Thoracic aorta (tissue), 2 donors: Measurements from ENCODE around the gene SLCO1B3. TPM values are rescaled to one million over a fixed set of nuclear protein-coding genes. Genes with fewer than 3 reads are reported as not detected.

ENCODE experiments used
- ATAC-seq: fragments of 150-250 bp; one replicate; pipeline ENCODE4 v1.8.0; 2017; ENCODE audit warnings: low read depth; ENCODE audit not compliant: insufficient number of reproducible peaks, low FRiP score
- DNase-seq: peaks from one replicate; pipeline ENCODE4 v3.0.0-alpha.2; 2020; ENCODE audit warnings: low spot score
- H3K27ac ChIP-seq, 2 donors: fragments of 200-600 bp; sonication (generic); 1 replicate in 1 of 2; 2 replicates in 1 of 2; pipeline ENCODE4 v1.5.1; 2016; ENCODE audit warnings: mild to moderate bottlenecking in 2 of 2, moderate library complexity in 2 of 2
- H3K27me3 ChIP-seq: fragments of 200-600 bp; sonication (generic); replicated peaks from 2 replicates; pipeline ENCODE4 v1.6.0; 2016; ENCODE audit warnings: mild to moderate bottlenecking; ENCODE audit not compliant: insufficient read depth
- H3K36me3 ChIP-seq: fragments of 200-600 bp; sonication (generic); one replicate; pipeline ENCODE4 v1.5.1; 2016
- H3K4me1 ChIP-seq, 2 donors: fragments of 200-600 bp; sonication (generic); 1 replicate in 1 of 2; 2 replicates in 1 of 2; pipeline versions ENCODE4 v1.5.1 to v1.6.0; 2016; ENCODE audit warnings: low read depth in 2 of 2, mild to moderate bottlenecking in 1 of 2; ENCODE audit not compliant: control insufficient read depth in 1 of 2
- H3K4me3 ChIP-seq: fragments of 200-600 bp; sonication (generic); 2 replicates; pipeline ENCODE4 v1.5.1; 2016; ENCODE audit warnings: mild to moderate bottlenecking
- H3K9me3 ChIP-seq: fragments of 200-600 bp; sonication (generic); 2 replicates; pipeline ENCODE4 v1.5.1; 2016
- total RNA-seq, 2 donors: library from RNA; depleted of rRNA; stranded (reverse); fragments of >200 nt; gene quantifications; one replicate each; pipeline versions ENCODE4 v1.1.0 to v1.2.3, GENCODE V29; 2016
- TF ChIP-seq, protein P1 (sequence below): fragments of 200-600 bp; sonication (generic); IDR thresholded peaks from one replicate; pipeline ENCODE4 v1.5.1; 2019; ENCODE audit warnings: antibody characterized with exemption

Gene SLCO1B3
- total RNA-seq, 2 donors from 2014 or later = not detected

DNA sequence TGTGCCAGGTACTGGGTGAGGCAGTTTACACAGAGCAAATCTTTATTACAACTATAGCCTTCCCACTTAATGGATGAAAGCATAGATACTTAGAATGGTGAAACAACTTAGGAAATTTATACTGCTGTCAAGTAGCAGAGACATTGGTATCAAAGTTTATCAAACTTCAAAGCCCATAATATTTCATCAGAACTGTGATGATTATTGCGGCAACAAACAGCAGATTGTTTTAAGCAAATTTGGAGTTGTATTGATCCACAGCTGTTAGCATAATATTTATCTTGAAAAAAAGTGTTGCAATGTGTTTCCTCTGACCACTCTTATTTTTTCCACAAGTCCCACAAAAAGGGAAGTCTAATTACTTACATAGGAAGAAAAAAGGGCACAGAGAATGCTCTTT, 2.0 kb upstream of the SLCO1B3 start:
- Histone ChIP-seq H3K9me3 (no peaks in the 10 kb centered on the region), H3K4me1 (no peaks in the 10 kb centered on the region), H3K27me3 (no peaks in the 10 kb centered on the region), H3K36me3 (no peaks in the 10 kb centered on the region), H3K27ac (no peak overlapping the region), H3K4me3 (no peak overlapping the region)
- DNase-seq = no peak
- no peak for ATAC-seq
- TF ChIP-seq, protein P1, sequence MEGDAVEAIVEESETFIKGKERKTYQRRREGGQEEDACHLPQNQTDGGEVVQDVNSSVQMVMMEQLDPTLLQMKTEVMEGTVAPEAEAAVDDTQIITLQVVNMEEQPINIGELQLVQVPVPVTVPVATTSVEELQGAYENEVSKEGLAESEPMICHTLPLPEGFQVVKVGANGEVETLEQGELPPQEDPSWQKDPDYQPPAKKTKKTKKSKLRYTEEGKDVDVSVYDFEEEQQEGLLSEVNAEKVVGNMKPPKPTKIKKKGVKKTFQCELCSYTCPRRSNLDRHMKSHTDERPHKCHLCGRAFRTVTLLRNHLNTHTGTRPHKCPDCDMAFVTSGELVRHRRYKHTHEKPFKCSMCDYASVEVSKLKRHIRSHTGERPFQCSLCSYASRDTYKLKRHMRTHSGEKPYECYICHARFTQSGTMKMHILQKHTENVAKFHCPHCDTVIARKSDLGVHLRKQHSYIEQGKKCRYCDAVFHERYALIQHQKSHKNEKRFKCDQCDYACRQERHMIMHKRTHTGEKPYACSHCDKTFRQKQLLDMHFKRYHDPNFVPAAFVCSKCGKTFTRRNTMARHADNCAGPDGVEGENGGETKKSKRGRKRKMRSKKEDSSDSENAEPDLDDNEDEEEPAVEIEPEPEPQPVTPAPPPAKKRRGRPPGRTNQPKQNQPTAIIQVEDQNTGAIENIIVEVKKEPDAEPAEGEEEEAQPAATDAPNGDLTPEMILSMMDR = no peak

DNA sequence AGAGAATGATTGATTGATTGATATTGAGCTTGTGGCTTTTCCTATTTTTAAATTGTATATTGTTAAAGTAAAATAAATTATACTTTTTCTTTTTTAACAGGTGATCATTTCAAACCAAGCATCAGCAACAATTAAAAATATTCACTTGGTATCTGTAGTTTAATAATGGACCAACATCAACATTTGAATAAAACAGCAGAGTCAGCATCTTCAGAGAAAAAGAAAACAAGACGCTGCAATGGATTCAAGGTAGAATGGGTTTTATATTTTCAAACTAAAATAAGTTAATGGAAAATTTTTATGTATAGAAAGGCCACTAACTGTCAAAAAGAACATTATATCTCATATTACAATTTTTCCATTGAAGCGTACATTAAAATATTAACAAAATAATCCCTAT, 5.1 kb downstream of the SLCO1B3 start:
- Histone ChIP-seq H3K4me1 (no peaks in the 10 kb centered on the region), H3K36me3 (no peaks in the 10 kb centered on the region), H3K27ac (no peak overlapping the region), H3K27me3 (no peaks in the 10 kb centered on the region), H3K4me3 (no peak overlapping the region), H3K9me3 (no peaks in the 10 kb centered on the region)
- DNase-seq (no peak), ATAC-seq (no peak)
- TF ChIP-seq, protein P1 = no peak

DNA sequence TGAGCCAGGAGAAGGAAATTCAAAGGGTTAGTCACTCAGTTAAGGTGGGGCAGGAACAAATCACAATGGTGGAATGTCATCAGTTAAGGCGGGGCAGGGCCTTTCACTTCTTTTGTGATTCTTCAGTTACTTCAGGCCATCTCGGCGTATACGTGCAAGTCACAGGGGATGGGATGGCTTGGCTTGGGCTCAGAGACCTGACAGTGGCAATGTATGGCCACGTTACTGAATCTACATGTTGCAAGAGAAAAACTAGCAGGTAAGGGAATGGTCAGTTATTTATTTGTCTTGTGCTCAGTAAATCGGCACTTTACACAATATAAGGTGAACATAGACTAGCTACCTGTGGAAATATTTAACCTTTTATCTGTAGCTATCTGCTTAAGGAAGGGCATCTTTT, 11.9 kb downstream of the SLCO1B3 start:
- Histone ChIP-seq H3K9me3 (no peaks in the 10 kb centered on the region), H3K36me3 (no peaks in the 10 kb centered on the region), H3K27me3 (no peaks in the 10 kb centered on the region), H3K4me1 (no peaks in the 10 kb centered on the region), H3K4me3 (no peak overlapping the region), H3K27ac (no peak overlapping the region)
- TF ChIP-seq, protein P1 = no peak
- ATAC-seq = no peak
- DNase-seq = no peak

DNA sequence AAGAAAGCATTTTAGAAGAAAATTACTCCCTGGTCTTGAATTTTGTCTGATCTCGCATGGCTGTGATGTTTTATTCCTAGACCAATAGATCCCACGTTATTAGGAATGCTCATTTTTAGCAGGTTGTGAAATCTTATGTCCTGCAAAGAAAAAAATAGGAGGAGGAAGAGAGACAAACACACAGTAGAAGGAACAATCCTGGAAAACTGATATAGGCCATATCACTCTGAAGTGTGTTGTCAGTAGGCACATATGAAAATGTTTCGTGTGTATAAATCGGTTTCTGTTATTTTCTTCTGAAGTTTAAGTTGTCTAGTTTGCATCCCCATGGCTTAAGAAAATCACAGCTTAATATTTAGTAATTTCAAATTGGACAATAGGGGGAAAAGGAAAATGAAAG, 12.4 kb downstream of the SLCO1B3 start:
- ATAC-seq = no peak
- no peaks in the 10 kb centered on the region for H3K27me3 ChIP-seq
- no peak overlapping the region for H3K4me3 ChIP-seq
- H3K36me3 ChIP-seq = no peaks in the 10 kb centered on the region
- no peak overlapping the region for H3K27ac ChIP-seq
- DNase-seq = no peak
- H3K4me1 ChIP-seq = no peaks in the 10 kb centered on the region
- H3K9me3 ChIP-seq = no peaks in the 10 kb centered on the region
- TF ChIP-seq, protein P1 = no peak

DNA sequence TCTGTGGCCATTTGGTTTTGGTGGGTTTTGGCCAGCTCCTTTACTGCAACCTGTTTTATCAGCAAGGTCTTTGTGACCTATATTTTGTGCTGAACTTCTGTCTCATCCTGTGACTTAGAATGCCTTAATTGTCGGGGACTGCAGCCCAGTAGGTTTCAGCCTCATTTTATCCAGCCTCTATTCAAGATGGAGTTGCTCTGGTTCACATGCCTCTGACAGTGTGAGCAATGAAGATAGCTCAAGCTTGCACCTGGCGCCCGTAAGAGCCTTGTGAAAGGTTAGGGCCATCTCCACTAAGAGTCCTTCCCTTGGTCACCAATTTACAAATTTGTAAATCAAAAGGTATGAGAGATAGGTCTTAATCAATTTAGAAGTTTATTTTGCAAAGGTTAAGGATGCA, 19.4 kb downstream of the SLCO1B3 start:
- no peak overlapping the region for H3K4me3 ChIP-seq
- H3K9me3 ChIP-seq = no peaks in the 10 kb centered on the region
- DNase-seq (no peak), ATAC-seq (no peak)
- no peaks in the 10 kb centered on the region for H3K36me3 ChIP-seq
- no peak overlapping the region for H3K27ac ChIP-seq
- no peaks in the 10 kb centered on the region for H3K4me1 ChIP-seq
- TF ChIP-seq, protein P1 = no peak
- H3K27me3 ChIP-seq = no peaks in the 10 kb centered on the region
